Activated B cell treated with CpG ODN at 0.5 μM for 24 hours (primary cell): ENCODE data around the gene CMIP. TPM values are rescaled to one million over a fixed set of nuclear protein-coding genes. Genes with fewer than 3 reads are reported as not detected.

Experiments used
- ATAC-seq: fragments of 200-7000 bp; cut with Tn5 transposase; one replicate; pipeline ENCODE4 v1.10.0; 2021; ENCODE audit warnings: low read depth, mild to moderate bottlenecking, moderate library complexity
- CTCF ChIA-PET: fragments of 350-600 bp; sonication (Branson Sonifier 250); formaldehyde crosslinking; loops from one replicate; lab custom pipeline; 2021; ENCODE audit warnings: antibody characterized with exemption; lab: Charles Lee
- POLR2A ChIA-PET: fragments of 350-600 bp; sonication (Branson Sonifier 250); formaldehyde crosslinking; loops from one replicate; lab custom pipeline; 2021; ENCODE audit warnings: antibody characterized with exemption; lab: Charles Lee
- DNase-seq: peaks from one replicate; pipeline ENCODE4 v3.0.0; 2022
- H3K27ac Mint-ChIP-seq: one replicate; pipeline ENCODE4 v1.8.0; 2020; ENCODE audit warnings: mixed read lengths
- H3K27me3 Mint-ChIP-seq: one replicate; pipeline ENCODE4 v1.8.0; 2021; ENCODE audit warnings: mixed read lengths
- H3K36me3 Mint-ChIP-seq: one replicate; pipeline ENCODE4 v1.8.0; 2021; ENCODE audit warnings: low read depth, mixed read lengths
- H3K4me1 Mint-ChIP-seq: one replicate; pipeline ENCODE4 v1.8.0; 2021; ENCODE audit warnings: mixed read lengths
- H3K4me3 Mint-ChIP-seq: one replicate; pipeline ENCODE4 v1.8.0; 2020; ENCODE audit warnings: mild to moderate bottlenecking, mixed read lengths
- H3K9me3 Mint-ChIP-seq: one replicate; pipeline ENCODE4 v1.8.0; 2020; ENCODE audit warnings: mixed read lengths
- intact Hi-C: fragments of 100-400 bp; cut with micrococcal nuclease; formaldehyde crosslinking; loops from one replicate; pipeline ENCODE4 v1.15.1; 2024
- total RNA-seq: library from RNA; stranded (reverse); gene quantifications from 2 replicates; pipeline ENCODE4 v1.2.3, GENCODE V29; 2022
- TF ChIP-seq, protein P1 (sequence below): fragments of 200-600 bp; IDR thresholded peaks from one replicate; pipeline ENCODE4 v1.8.0; 2022; ENCODE audit warnings: antibody characterized with exemption, mild to moderate bottlenecking

The CMIP gene
- total RNA-seq, 1 donor from 2014 or later = 76.3 TPM

DNA sequence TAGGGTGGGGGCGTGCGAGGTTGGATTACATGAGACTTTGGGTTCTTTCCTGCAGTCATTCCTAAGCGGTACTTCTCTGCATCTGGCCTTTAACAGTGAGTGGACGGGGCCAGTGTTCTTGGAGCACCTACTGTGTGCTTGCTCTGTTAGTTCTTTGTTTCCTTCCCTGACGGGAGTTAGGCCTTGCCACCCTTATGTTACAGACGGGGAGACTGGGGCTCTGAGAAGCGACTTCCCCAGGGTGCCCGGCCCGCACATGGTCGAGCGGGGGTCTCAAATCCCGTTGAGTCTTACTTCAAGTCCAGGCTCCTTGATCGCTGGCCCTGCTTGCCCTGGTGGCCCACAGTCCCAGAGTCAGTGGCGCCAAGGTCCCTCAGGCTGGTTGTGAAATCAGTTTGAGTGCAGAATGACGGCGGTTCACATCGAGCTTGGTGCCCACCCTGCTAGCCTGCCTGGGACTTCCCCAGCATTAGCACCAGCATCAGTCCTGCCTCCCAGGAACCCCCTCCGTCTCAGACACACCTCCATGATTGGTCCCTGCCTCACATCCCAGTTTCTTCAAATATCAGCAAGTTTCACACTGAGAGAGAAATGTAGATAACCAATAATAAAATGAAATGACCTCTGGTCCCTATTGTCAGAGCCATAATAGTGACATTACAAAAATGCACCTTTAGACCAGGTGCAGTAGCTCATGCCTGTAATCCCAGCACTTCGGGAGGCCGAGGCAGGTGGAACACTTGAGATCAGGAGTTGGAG lies 128.0 kb downstream of the CMIP start:
- intact Hi-C loops = no loop called here
- TF ChIP-seq, protein P1, sequence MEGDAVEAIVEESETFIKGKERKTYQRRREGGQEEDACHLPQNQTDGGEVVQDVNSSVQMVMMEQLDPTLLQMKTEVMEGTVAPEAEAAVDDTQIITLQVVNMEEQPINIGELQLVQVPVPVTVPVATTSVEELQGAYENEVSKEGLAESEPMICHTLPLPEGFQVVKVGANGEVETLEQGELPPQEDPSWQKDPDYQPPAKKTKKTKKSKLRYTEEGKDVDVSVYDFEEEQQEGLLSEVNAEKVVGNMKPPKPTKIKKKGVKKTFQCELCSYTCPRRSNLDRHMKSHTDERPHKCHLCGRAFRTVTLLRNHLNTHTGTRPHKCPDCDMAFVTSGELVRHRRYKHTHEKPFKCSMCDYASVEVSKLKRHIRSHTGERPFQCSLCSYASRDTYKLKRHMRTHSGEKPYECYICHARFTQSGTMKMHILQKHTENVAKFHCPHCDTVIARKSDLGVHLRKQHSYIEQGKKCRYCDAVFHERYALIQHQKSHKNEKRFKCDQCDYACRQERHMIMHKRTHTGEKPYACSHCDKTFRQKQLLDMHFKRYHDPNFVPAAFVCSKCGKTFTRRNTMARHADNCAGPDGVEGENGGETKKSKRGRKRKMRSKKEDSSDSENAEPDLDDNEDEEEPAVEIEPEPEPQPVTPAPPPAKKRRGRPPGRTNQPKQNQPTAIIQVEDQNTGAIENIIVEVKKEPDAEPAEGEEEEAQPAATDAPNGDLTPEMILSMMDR = no peak
- ATAC-seq (no peak), DNase-seq (no peak)
- Mint-ChIP-seq H3K4me1 (peaks cover 17% of the 10 kb centered on the region), H3K4me3 (no peak overlapping the region), H3K27me3 (no peaks in the 10 kb centered on the region), H3K9me3 (no peaks in the 10 kb centered on the region), H3K36me3 (peaks cover 2% of the 10 kb centered on the region), H3K27ac (no peak overlapping the region)
- ChIA-PET POLR2A (no interaction called here), CTCF (no interaction called here)

DNA sequence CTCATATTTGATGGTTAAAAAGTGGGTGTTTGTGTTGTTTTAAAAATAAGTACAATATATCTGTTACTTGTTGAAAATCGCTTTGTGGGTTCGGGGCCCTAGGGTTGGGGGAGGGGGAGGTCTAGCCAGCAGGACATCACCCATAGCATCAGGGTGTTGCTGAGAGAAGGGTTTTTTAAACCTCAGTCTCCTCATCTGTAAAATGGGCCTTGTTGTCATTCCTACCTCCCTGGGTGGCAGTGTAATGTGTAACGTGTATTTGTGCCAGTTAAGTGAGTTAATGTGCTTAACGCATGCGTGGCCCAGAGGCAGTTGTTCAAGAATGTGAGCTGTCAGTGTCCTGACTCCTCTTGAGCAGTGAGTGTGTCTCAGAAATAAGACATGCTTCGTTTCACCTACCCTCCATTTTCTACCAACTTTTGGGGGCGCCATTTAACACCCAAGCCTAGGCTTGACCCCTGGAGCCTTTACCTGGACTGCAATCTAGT lies 129.0 kb downstream of the CMIP start:
- H3K27me3 Mint-ChIP-seq = no peaks in the 10 kb centered on the region
- no peaks in the 10 kb centered on the region for H3K9me3 Mint-ChIP-seq
- TF ChIP-seq, protein P1 = no peak
- intact Hi-C loops = no loop called here
- H3K4me1 Mint-ChIP-seq = peaks cover 14% of the 10 kb centered on the region
- ChIA-PET CTCF (no interaction called here), POLR2A (no interaction called here)
- H3K36me3 Mint-ChIP-seq = peaks cover 2% of the 10 kb centered on the region
- no peak overlapping the region for H3K4me3 Mint-ChIP-seq
- H3K27ac Mint-ChIP-seq = no peak overlapping the region
- DNase-seq (no peak), ATAC-seq (no peak)

DNA sequence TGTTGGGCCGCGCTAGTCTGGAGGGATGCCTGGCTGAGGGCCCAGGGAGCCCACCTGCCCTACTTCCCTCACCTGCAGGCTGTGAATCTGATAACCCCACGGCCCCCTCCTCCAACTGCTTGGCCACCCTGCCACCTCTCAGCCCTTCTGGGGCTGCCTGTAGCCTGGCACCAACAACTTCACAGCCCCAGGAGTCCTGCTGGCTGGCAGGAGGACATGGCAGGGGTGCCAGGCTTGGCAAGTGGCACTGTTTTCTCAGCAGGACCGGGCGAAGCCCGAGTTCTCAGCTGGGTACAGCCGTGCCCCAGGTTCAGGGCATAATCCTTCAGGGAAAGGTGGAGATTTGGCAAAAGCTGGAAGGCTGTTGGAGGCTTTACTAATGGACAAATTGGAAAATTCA lies 129.6 kb downstream of the CMIP start:
- TF ChIP-seq, protein P1 = no peak
- no peaks in the 10 kb centered on the region for H3K27me3 Mint-ChIP-seq
- no peak overlapping the region for H3K27ac Mint-ChIP-seq
- ChIA-PET CTCF (no interaction called here), POLR2A (no interaction called here)
- DNase-seq (no peak), ATAC-seq (no peak)
- H3K36me3 Mint-ChIP-seq = peaks cover 2% of the 10 kb centered on the region
- peaks cover 11% of the 10 kb centered on the region for H3K4me1 Mint-ChIP-seq
- no peak overlapping the region for H3K4me3 Mint-ChIP-seq
- intact Hi-C loops = no loop called here
- H3K9me3 Mint-ChIP-seq = no peaks in the 10 kb centered on the region

DNA sequence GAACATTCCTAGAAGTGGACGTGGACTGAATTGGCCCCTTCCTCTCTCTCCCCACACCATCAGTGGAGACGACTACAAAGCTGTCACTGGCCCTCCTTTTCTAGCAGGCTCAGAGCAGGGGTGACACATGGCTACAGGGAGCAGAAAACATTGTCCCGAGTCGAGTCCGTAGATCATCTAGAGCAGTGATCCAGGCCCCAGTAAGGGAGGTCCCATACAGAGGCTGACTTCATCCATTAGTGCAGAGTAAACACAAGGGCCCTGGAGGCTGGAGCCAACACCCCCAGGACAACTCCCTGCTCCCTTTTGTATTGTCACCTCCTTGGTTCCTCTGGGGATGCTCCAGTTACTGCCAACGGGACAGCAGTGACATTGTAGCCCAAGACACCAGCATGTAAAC lies 130.7 kb downstream of the CMIP start:
- H3K27me3 Mint-ChIP-seq = no peaks in the 10 kb centered on the region
- no peak overlapping the region for H3K27ac Mint-ChIP-seq
- H3K9me3 Mint-ChIP-seq = no peaks in the 10 kb centered on the region
- no peak for ATAC-seq
- intact Hi-C loops = no loop called here
- H3K4me3 Mint-ChIP-seq = no peak overlapping the region
- H3K36me3 Mint-ChIP-seq = peaks cover 2% of the 10 kb centered on the region
- H3K4me1 Mint-ChIP-seq = peaks cover 9% of the 10 kb centered on the region
- TF ChIP-seq, protein P1 = no peak
- ChIA-PET CTCF (no interaction called here), POLR2A (no interaction called here)
- no peak for DNase-seq

DNA sequence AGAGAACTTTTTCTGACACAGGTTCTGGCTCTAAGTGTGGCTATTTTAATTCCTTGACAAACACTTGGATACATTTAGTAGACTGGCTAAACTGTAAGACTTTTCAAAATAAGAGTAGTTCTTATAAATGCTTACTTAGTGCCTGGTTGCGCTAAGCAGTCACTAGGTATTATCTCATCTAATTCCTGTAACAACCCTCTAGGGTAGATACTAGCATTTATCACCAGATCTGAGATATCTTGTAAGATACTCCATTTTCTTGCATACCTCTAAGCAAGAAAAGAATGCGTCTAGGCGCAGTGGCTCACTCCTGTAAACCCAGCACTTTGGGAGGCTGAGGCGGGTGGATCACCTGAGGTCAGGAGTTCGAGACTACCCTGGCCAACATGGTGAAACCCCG lies 131.2 kb downstream of the CMIP start:
- Mint-ChIP-seq H3K27ac (no peak overlapping the region), H3K36me3 (peaks cover 2% of the 10 kb centered on the region), H3K4me3 (no peak overlapping the region), H3K4me1 (peaks cover 9% of the 10 kb centered on the region), H3K27me3 (no peaks in the 10 kb centered on the region), H3K9me3 (no peaks in the 10 kb centered on the region)
- DNase-seq (no peak), ATAC-seq (no peak)
- POLR2A ChIA-PET = no interaction called here
- intact Hi-C loops = no loop called here
- TF ChIP-seq, protein P1 = no peak
- CTCF ChIA-PET = no interaction called here
